GM12872 (cell line): ENCODE measurements around the gene SPSB1.

Source experiments
- TF ChIP-seq, protein P1 (sequence below): IDR thresholded peaks from 3 replicates; pipeline ENCODE4 v1.5.1; 2011; ENCODE audit warnings: low read depth, mild to moderate bottlenecking, low read length, moderate library complexity; ENCODE audit not compliant: insufficient read depth

Gene SPSB1

DNA sequence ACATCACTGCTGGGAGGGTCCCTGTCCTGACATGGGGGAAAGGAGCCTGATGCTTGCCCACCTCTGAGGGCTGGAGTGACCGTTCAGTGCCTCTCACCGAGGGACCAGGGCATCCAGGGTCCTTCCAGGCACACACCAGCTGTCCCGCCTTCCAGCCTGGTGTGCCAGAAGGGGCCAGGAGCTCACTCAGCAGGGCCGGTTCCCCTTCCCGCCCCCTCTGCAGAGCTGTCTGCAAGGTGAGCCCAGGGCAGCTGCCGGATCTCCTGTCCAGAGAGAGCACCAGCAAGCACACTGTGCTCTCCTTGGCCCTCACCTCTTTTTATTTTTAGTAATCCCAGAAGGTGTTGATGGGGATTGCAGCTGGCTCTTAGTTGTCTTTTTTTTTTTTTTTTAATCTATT is 41.2 kb upstream of the SPSB1 start:
- TF ChIP-seq, protein P1, sequence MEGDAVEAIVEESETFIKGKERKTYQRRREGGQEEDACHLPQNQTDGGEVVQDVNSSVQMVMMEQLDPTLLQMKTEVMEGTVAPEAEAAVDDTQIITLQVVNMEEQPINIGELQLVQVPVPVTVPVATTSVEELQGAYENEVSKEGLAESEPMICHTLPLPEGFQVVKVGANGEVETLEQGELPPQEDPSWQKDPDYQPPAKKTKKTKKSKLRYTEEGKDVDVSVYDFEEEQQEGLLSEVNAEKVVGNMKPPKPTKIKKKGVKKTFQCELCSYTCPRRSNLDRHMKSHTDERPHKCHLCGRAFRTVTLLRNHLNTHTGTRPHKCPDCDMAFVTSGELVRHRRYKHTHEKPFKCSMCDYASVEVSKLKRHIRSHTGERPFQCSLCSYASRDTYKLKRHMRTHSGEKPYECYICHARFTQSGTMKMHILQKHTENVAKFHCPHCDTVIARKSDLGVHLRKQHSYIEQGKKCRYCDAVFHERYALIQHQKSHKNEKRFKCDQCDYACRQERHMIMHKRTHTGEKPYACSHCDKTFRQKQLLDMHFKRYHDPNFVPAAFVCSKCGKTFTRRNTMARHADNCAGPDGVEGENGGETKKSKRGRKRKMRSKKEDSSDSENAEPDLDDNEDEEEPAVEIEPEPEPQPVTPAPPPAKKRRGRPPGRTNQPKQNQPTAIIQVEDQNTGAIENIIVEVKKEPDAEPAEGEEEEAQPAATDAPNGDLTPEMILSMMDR, result no peak

- TF ChIP-seq, protein P1, result no peak
Observed at GRCh38 chr1:9253004-9253403, 39.7 kb upstream of the SPSB1 start.

DNA sequence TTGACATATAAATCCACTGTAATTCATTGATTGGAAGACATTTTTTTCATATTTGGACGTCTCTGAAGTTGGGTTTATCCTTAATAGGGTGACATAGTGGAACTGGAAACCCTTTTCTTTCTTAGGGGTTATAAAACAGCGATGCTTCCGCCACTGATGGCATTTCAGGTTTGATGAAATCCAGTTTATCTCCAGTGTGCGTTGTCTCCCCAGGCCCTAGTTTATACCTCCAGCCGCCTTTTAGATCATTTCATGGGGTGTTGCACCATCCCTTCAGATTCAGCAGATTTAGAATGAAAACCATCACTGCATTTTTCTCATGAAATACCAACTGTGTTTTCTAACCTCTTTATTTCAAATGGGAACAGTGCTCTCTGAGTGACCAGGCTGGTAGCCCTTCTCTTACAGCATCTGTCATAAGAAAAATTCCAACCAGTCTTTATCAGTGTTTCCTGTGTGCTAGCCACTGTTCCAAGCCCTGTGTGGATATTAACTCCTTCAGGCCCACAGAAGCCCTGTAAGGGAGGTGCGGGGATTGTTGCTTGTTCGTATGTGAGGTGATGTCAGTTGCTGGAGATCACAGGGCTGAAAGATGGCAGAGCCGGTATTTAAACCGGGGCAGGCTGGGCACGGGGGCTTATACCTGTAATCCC is 39.1 kb upstream of the SPSB1 start:
- TF ChIP-seq, protein P1, result no peak

- TF ChIP-seq, protein P1, result no peak
Observed at GRCh38 chr1:9256332-9256731, 36.4 kb upstream of the SPSB1 start.

- TF ChIP-seq, protein P1, result no peak
Observed at GRCh38 chr1:9257851-9258250, 34.8 kb upstream of the SPSB1 start.

DNA sequence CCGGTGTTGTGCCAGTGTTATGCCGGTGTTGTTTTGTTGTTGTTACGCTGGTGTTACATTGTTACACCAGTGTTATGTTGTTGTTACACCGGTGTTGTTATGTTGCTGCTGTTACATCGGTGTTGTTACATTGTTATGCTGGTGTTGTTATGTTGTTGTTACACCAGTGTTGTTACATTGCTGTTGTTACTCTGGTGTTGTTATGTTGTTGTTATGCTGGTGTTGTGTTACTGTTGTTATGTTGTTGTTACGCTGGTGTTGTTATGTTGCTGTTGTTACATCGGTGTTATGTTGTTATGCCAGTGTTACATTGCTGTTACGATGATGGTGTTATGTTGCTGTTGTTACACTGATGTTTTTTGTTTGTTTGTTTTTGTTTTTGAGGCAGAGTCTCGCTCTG is 34.1 kb upstream of the SPSB1 start:
- TF ChIP-seq, protein P1, result no peak

DNA sequence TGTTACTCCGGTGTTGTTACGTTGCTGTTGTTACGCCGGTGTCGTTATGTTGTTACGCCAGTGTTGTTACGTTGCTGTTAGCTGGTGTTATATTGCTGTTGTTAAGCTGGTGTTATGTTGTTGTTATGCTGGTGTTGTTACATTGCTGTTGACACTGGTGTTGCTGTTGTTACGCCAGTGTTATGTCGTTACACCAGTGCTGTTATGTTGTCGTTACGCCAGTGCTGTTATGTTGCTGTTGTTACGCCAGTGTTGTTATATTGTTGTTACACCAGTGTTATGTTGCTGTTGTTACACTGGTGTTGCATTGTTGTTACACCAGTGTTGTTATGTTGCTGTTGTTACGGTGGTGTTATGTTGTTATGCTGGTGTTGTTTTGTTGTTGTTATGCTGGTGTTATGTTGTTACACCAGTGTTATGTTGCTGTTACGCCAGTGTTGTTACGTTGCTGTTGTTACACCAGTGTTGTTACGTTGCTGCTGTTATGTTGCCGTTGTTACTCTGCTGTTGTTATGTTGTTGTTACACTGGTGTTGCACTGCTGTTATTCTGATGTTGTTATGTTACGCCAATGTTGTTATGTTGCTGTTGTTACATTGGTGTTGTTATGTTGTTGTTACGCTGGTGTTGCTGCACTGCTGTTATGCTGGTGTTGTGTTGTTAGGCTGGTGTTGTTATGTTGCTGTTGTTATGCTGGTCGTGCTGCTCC is 32.5 kb upstream of the SPSB1 start:
- TF ChIP-seq, protein P1, result no peak
